Esophagus muscularis mucosa (tissue), 3 donors: ENCODE data around the gene LHX5.

Experiments used
- CTCF ChIP-seq, 3 experiments: fragments of 200-600 bp in 2 of 3; fragments of 450-650 bp in 1 of 3; sonication (generic) in 2 of 3; IDR thresholded peaks; one replicate each; pipeline ENCODE4 v1.5.1; 2017 to 2019; ENCODE audit warnings: antibody characterized with exemption in 3 of 3, mild to moderate bottlenecking in 2 of 3, moderate library complexity in 1 of 3
- POLR2A ChIP-seq: fragments of 450-650 bp; IDR thresholded peaks from one replicate; pipeline ENCODE4 v1.6.1; 2017; ENCODE audit warnings: antibody characterized with exemption, moderate library complexity, mild to moderate bottlenecking, low read depth
- POLR2AphosphoS5 ChIP-seq, 2 donors: sonication (generic); formaldehyde crosslinking; IDR thresholded peaks; one replicate each; pipeline ENCODE4 v1.6.1; 2017; ENCODE audit warnings: antibody characterized with exemption in 2 of 2

- TF ChIP-seq CTCF (IDR thresholded peaks at IDR 0.05) (no peak), POLR2A (no peak), POLR2AphosphoS5 (IDR thresholded peaks at IDR 0.05) (no peak)
Observed at GRCh38 chr12:113425960-113426453, 45.7 kb downstream of the LHX5 start.
